H1 (cell line): ENCODE measurements around the gene SNAPC1. TPM values are rescaled to one million over a fixed set of nuclear protein-coding genes. Genes with fewer than 3 reads are reported as not detected.

Experiments
- CTCF ChIA-PET: fragments of 300-600 bp; sonication (Branson Sonifier 250); formaldehyde crosslinking; loops from one replicate; lab custom pipeline; 2021; ENCODE audit not compliant: partially characterized antibody; lab: Charles Lee
- POLR2A ChIA-PET: fragments of 300-600 bp; sonication (Branson Sonifier 250); formaldehyde crosslinking; loops from one replicate; lab custom pipeline; 2021; ENCODE audit warnings: inconsistent platforms; ENCODE audit not compliant: partially characterized antibody; lab: Charles Lee
- DNase-seq, 2 experiments: peaks; one replicate each; pipeline versions ENCODE4 v3.0.0 to v3.0.0-alpha.2; 2010 to 2022; ENCODE audit warnings: low spot score in 2 of 2, low read depth in 1 of 2, mixed read lengths in 1 of 2
- FAIRE-seq: peaks from 2 replicates; lab custom pipeline; 2011; peaks lifted over from hg19 to GRCh38; lab: Jason Lieb, UNC
- H2AFZ ChIP-seq: 2 replicates; pipeline ENCODE4 v1.8.1; 2012; ENCODE audit warnings: low read length, inconsistent platforms
- H2AK5ac ChIP-seq: 2 replicates; pipeline ENCODE4 v1.6.1; 2013; ENCODE audit warnings: low read depth, low read length
- H2BK120ac ChIP-seq: replicated peaks from 2 replicates; pipeline ENCODE3; 2013; ENCODE audit warnings: low read depth, low read length, inconsistent platforms
- H2BK12ac ChIP-seq: 2 replicates; pipeline ENCODE4 v1.6.1; 2013; ENCODE audit warnings: low read depth, low read length
- H2BK15ac ChIP-seq: 2 replicates; pipeline ENCODE4 v1.6.1; 2013; ENCODE audit warnings: low read length
- H2BK20ac ChIP-seq: 2 replicates; pipeline ENCODE4 v1.6.1; 2013; ENCODE audit warnings: low read length
- H2BK5ac ChIP-seq: 2 replicates; pipeline ENCODE4 v1.6.1; 2013; ENCODE audit warnings: low read depth, low read length
- H3K14ac ChIP-seq: 2 replicates; pipeline ENCODE4 v1.6.1; 2013; ENCODE audit warnings: inconsistent platforms; ENCODE audit not compliant: insufficient read length
- H3K18ac ChIP-seq: 2 replicates; pipeline ENCODE4 v1.6.1; 2013; ENCODE audit warnings: low read length; ENCODE audit errors: extremely low read depth
- H3K23ac ChIP-seq: 2 replicates; pipeline ENCODE4 v1.6.1; 2013; ENCODE audit warnings: inconsistent platforms; ENCODE audit not compliant: insufficient read length
- H3K23me2 ChIP-seq: 2 replicates; pipeline ENCODE4 v1.6.1; 2013; ENCODE audit warnings: low read depth, low read length
- H3K27ac ChIP-seq: 2 replicates; pipeline ENCODE4 v1.6.1; 2011; ENCODE audit warnings: low read depth, low read length, inconsistent platforms
- H3K27me3 ChIP-seq, 4 experiments: replicated peaks in 1 of 4; 1 replicate in 1 of 4; 2 replicates in 3 of 4; pipeline versions ENCODE4 v1.6.1 to v1.8.1; 2011 to 2013; ENCODE audit warnings: low read length in 3 of 4, mild to moderate bottlenecking in 3 of 4, inconsistent platforms in 2 of 4, mixed read lengths in 2 of 4, moderate library complexity in 1 of 4; ENCODE audit not compliant: control insufficient read depth in 3 of 4, insufficient read depth in 3 of 4; ENCODE audit errors: extremely low read depth in 1 of 4
- H3K36me3 ChIP-seq, 4 experiments: 2 replicates each; pipeline versions ENCODE4 v1.6.1 to v1.8.1; 2011 to 2013; ENCODE audit warnings: mild to moderate bottlenecking in 4 of 4, low read length in 3 of 4, moderate library complexity in 2 of 4, control low read depth in 1 of 4, inconsistent platforms in 1 of 4; ENCODE audit not compliant: insufficient read depth in 4 of 4, control insufficient read depth in 2 of 4
- H3K4ac ChIP-seq: replicated peaks from 2 replicates; pipeline ENCODE3; 2013; ENCODE audit warnings: low read length, low read depth, mixed read lengths, inconsistent platforms; ENCODE audit not compliant: insufficient read length
- H3K4me1 ChIP-seq, 4 experiments: replicated peaks in 1 of 4; 1 replicate in 1 of 4; 2 replicates in 3 of 4; pipeline versions ENCODE4 v1.6.1 to v1.8.1; 2011 to 2013; ENCODE audit warnings: low read length in 3 of 4, inconsistent platforms in 2 of 4, mixed read lengths in 1 of 4; ENCODE audit not compliant: insufficient read depth in 4 of 4, control insufficient read depth in 3 of 4
- H3K4me2 ChIP-seq, 2 experiments: 2 replicates each; pipeline versions ENCODE4 v1.6.1 to v1.8.1; 2011 to 2013; ENCODE audit warnings: low read depth in 2 of 2, low read length in 2 of 2, control low read depth in 1 of 2, inconsistent platforms in 1 of 2, mild to moderate bottlenecking in 1 of 2; ENCODE audit not compliant: insufficient read depth in 1 of 2
- H3K4me3 ChIP-seq, 4 experiments: fragments of 200-600, 300-600 bp in 1 of 4; sonication (generic), shearing (Covaris generic), sonication (Bioruptor Twin) in 1 of 4; 2 replicates each; pipeline versions ENCODE4 v1.5.1 to v1.8.1; 2011 to 2016; ENCODE audit warnings: low read length in 4 of 4, low read depth in 3 of 4, control low read depth in 2 of 4, inconsistent platforms in 2 of 4, mild to moderate bottlenecking in 2 of 4, mixed read lengths in 1 of 4, moderate library complexity in 1 of 4; ENCODE audit not compliant: insufficient read depth in 2 of 4; ENCODE audit errors: extremely low read depth in 1 of 4
- H3K56ac ChIP-seq: replicated peaks from 2 replicates; pipeline ENCODE3; 2013; ENCODE audit warnings: low read depth, mild to moderate bottlenecking, mixed read lengths, low read length, inconsistent platforms; ENCODE audit not compliant: insufficient read length
- H3K79me1 ChIP-seq: 2 replicates; pipeline ENCODE4 v1.6.1; 2013; ENCODE audit warnings: low read depth, low read length, control low read depth
- H3K79me2 ChIP-seq, 2 experiments: 2 replicates each; pipeline versions ENCODE4 v1.6.1 to v1.8.1; 2012 to 2013; ENCODE audit warnings: low read length in 2 of 2, mild to moderate bottlenecking in 2 of 2, inconsistent platforms in 1 of 2; ENCODE audit not compliant: insufficient read depth in 2 of 2, control insufficient read depth in 1 of 2
- H3K9ac ChIP-seq, 4 experiments: replicated peaks in 1 of 4; 1 replicate in 1 of 4; 2 replicates in 3 of 4; pipeline versions ENCODE4 v1.6.1 to v1.8.1; 2011 to 2013; ENCODE audit warnings: low read depth in 3 of 4, low read length in 3 of 4, control low read depth in 2 of 4, mild to moderate bottlenecking in 2 of 4, moderate library complexity in 2 of 4, inconsistent platforms in 1 of 4; ENCODE audit errors: extremely low read depth in 1 of 4
- H3K9me3 ChIP-seq, 2 experiments: 2 replicates each; pipeline versions ENCODE4 v1.6.1 to v1.8.1; 2012 to 2013; ENCODE audit warnings: mild to moderate bottlenecking in 2 of 2, moderate library complexity in 2 of 2, control low read depth in 1 of 2, inconsistent platforms in 1 of 2, low read depth in 1 of 2, low read length in 1 of 2, mixed read lengths in 1 of 2; ENCODE audit not compliant: insufficient read depth in 2 of 2
- H4K20me1 ChIP-seq, 2 experiments: replicated peaks in 1 of 2; 2 replicates each; pipeline versions ENCODE3 to v1.8.1; 2011 to 2013; ENCODE audit warnings: inconsistent platforms in 2 of 2, low read length in 2 of 2, mild to moderate bottlenecking in 1 of 2; ENCODE audit not compliant: insufficient read depth in 2 of 2, control insufficient read depth in 1 of 2
- H4K5ac ChIP-seq: 2 replicates; pipeline ENCODE4 v1.6.1; 2013; ENCODE audit warnings: low read length, low read depth, mixed read lengths, inconsistent platforms; ENCODE audit not compliant: insufficient read length
- H4K8ac ChIP-seq: 2 replicates; pipeline ENCODE4 v1.8.0; 2013; ENCODE audit warnings: mild to moderate bottlenecking, moderate library complexity, low read length, inconsistent platforms; ENCODE audit not compliant: insufficient read depth; ENCODE audit errors: extremely low read depth
- H4K91ac ChIP-seq: replicated peaks from 2 replicates; pipeline ENCODE3; 2013; ENCODE audit warnings: low read length, mixed read lengths, inconsistent platforms; ENCODE audit not compliant: insufficient read length
- BACH1 ChIP-seq: IDR thresholded peaks from 2 replicates; pipeline ENCODE4 v1.6.1; 2012; ENCODE audit warnings: low read length, improper control_type of control experiment
- BCL11A ChIP-seq, 2 experiments: IDR thresholded peaks; one replicate each; pipeline ENCODE4 v1.6.1; 2011; ENCODE audit warnings: low read depth in 2 of 2, low read length in 2 of 2, mild to moderate bottlenecking in 2 of 2
- EGR1 ChIP-seq: IDR thresholded peaks from 2 replicates; pipeline ENCODE4 v1.6.1; 2011; ENCODE audit warnings: low read depth, low read length, borderline replicate concordance
- POU5F1 ChIP-seq: IDR thresholded peaks from 2 replicates; pipeline ENCODE4 v1.6.1; 2011; ENCODE audit warnings: low read depth, mild to moderate bottlenecking, low read length, moderate library complexity
- RNF2 ChIP-seq: fragments of 200-900, 300-1000 bp; sonication (generic); IDR thresholded peaks from 2 replicates; pipeline ENCODE4 v1.7.1; 2016; ENCODE audit warnings: borderline replicate concordance, low read depth, mild to moderate bottlenecking, antibody characterized with exemption, low read length; ENCODE audit not compliant: poor library complexity, severe bottlenecking; ENCODE audit errors: missing control alignments
- TEAD4 ChIP-seq: IDR thresholded peaks from 2 replicates; pipeline ENCODE4 v1.6.1; 2012; ENCODE audit warnings: low read depth, low read length, inconsistent platforms, mixed read lengths
- WGBS, 2 experiments: shearing (Covaris generic) in 1 of 2; methylation state at CpG; one replicate each; pipeline versions ENCODE4 v1.1.6 to v1.1.7; 2013 to 2015; ENCODE audit warnings: low lambda C conversion rate in 2 of 2, mixed read lengths in 2 of 2, inconsistent platforms in 1 of 2, low coverage in 1 of 2, missing lambda C conversion rate in 1 of 2; ENCODE audit not compliant: insufficient replicate concordance in 2 of 2, insufficient coverage in 1 of 2, insufficient read length in 1 of 2; ENCODE audit errors: extremely low coverage in 1 of 2, missing lambda C conversion rate in 1 of 2; 5-methylcytosine and 5-hydroxymethylcytosine counted together
- polyA plus RNA-seq, 7 experiments: library from polyadenylated mRNA; depleted of rRNA in 3 of 7; stranded (reverse) in 5 of 7; unstranded in 2 of 7; fragments of >200 nt in 5 of 7; fragments of 200-250 nt in 2 of 7; gene quantifications; 1 replicate in 5 of 7; 2 replicates in 1 of 7; 4 replicates in 1 of 7; pipeline versions ENCODE4 v1.2.1 to v1.2.3, GENCODE V29; 2011 to 2013; ENCODE audit warnings: missing spikeins in 2 of 7, mixed read lengths in 2 of 7
- total RNA-seq: library from RNA; stranded (reverse); fragmentation: NEBNext Ultra II Directional; extraction: Animal tissue kit (Norgen Biotek cat#: 25700); gene quantifications from 2 replicates; pipeline ENCODE4 v1.2.1, GENCODE V29; 2021
- TF ChIP-seq, protein P1 (sequence below): IDR thresholded peaks from 2 replicates; pipeline ENCODE4 v1.6.1; 2011; ENCODE audit warnings: low read depth, mild to moderate bottlenecking, low read length; ENCODE audit not compliant: insufficient read depth

SNAPC1 gene
- total and polyA plus RNA-seq, 2 of the 8 experiments (the other 6 are each of a cell fraction or from before 2014, with no cell fraction given) = 5.8 to 11.1 TPM

DNA sequence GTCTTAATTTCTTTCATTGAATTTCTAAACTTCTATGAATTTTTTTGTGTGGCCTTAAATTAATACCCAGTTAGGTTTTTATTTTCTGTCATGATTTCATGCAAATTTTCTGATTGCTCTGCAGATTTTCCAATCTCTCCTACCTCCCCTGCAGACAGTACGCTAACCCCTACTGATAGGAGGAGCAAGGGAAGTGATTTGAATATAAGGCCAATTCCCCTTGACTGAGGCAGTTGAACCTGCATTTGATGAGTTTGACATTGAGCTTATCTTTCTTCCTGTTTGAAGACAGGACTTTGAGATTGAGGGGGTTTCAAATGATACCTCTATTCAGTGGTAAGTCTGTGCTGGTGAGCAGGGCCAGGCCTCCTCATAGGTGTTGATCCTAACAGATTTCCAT is 74.6 kb downstream of the SNAPC1 start:
- Histone ChIP-seq H2AK5ac (no peak overlapping the region), H3K4me2 (no peak overlapping the region), H2AFZ (no peak overlapping the region), H3K14ac (no peak overlapping the region), H3K4me1 (peaks cover 0 to 4% (median 2%) of the 10 kb centered on the region in 4 experiments; a peak in 4 of 7 replicates), H3K9ac (no peak overlapping the region), H3K56ac (no peak overlapping the region), H3K27ac (no peak overlapping the region), H2BK20ac (no peak overlapping the region), H2BK12ac (no peak overlapping the region), H3K23me2 (no peaks in the 10 kb centered on the region; the same call in 1 of the 2 replicates), H3K27me3 (no peaks in the 10 kb centered on the region; a peak in 1 of 7 replicates), H3K79me1 (no peaks in the 10 kb centered on the region), H4K5ac (no peak overlapping the region), H3K18ac (no peak overlapping the region), H3K79me2 (no peaks in the 10 kb centered on the region), H4K91ac (no peak overlapping the region), H2BK120ac (no peak overlapping the region), H4K20me1 (no peaks in the 10 kb centered on the region), H4K8ac (no peak overlapping the region), H3K4me3 (no peak overlapping the region), H3K36me3 (no peaks in the 10 kb centered on the region), H3K9me3 (no peaks in the 10 kb centered on the region), H2BK15ac (no peak overlapping the region), H2BK5ac (no peak overlapping the region), H3K23ac (no peak overlapping the region), H3K4ac (no peak overlapping the region)
- DNase-seq (no peak), FAIRE-seq (no peak)
- ChIA-PET CTCF (interaction anchor here (0.6 to 3.4 kb wide), 42 partner anchors 12 to 548 kb away, joined by 3 to 40 read pairs (median 5); no protein-coding TSS in a partner anchor), POLR2A (no interaction called here)
- TF ChIP-seq, protein P1, sequence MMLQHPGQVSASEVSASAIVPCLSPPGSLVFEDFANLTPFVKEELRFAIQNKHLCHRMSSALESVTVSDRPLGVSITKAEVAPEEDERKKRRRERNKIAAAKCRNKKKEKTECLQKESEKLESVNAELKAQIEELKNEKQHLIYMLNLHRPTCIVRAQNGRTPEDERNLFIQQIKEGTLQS = no peak
- TF ChIP-seq EGR1 (no peak), BACH1 (no peak), RNF2 (no peak), POU5F1 (no peak), TEAD4 (no peak), BCL11A (IDR thresholded peaks at IDR 0.05; ENCODE audit: low read depth in 2 of 2, low read length in 2 of 2) (no peak)
- 95% methylated on average over 1 of the region's 1 CpG; no CpG with 5 or more reads in 1 of the 2 experiments for WGBS, 2 experiments
